Measurements from ENCODE around the gene PIK3R2.
"Not testable (repeated sequence)": the region's sequence is repeated elsewhere in the genome, so short reads cannot be mapped to it uniquely, and the experiment has no call there.

The PIK3R2 gene

DNA sequence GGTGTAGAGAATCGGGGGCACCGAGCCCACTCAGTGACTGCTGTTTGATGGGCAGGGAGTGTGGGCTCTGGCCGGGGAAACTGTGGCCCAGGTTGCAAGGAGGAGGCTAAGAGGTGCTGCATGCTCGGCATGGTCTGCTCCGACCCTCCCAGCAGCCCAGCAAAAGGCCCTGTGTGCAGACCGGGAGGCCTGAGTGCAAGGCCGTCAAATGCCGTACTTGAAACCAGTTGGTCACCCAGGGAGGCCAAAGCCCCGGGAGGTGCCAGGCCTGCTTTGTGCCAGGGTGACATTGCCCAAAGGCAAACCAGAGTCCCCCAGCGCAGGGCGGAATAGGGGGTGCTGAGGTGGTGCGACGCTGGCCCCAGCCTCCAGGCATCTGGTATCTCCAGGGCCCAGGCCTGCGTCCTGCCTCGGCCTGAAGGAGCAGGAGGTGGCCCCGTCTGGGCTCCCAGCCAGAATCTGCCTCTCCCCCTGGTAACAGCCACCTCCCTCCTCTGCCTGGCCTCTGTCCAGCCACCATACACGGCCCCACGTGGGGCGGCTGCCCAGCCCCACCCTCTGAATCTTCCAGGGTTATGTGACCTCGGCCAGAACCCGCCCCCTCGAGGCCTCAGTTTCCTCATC, 4.0 kb downstream of the PIK3R2 start:
- DNase-seq (ENCODE audit: extremely low read depth, insufficient read length) = no peak
- TF ChIP-seq, protein P1, sequence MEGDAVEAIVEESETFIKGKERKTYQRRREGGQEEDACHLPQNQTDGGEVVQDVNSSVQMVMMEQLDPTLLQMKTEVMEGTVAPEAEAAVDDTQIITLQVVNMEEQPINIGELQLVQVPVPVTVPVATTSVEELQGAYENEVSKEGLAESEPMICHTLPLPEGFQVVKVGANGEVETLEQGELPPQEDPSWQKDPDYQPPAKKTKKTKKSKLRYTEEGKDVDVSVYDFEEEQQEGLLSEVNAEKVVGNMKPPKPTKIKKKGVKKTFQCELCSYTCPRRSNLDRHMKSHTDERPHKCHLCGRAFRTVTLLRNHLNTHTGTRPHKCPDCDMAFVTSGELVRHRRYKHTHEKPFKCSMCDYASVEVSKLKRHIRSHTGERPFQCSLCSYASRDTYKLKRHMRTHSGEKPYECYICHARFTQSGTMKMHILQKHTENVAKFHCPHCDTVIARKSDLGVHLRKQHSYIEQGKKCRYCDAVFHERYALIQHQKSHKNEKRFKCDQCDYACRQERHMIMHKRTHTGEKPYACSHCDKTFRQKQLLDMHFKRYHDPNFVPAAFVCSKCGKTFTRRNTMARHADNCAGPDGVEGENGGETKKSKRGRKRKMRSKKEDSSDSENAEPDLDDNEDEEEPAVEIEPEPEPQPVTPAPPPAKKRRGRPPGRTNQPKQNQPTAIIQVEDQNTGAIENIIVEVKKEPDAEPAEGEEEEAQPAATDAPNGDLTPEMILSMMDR (IDR thresholded peaks at IDR 0.05; ENCODE audit: insufficient read depth, low read length, poor library complexity, severe bottlenecking) = no peak
- Histone ChIP-seq H3K4me3 (replicated peaks; ENCODE audit: low read depth, low read length) (no peak overlapping the region), H3K36me3 (ENCODE audit: control insufficient read depth, insufficient read depth, low read length) (peaks cover 4% of the 10 kb centered on the region), H3K27me3 (replicated peaks; ENCODE audit: control insufficient read depth, insufficient read depth, low read length) (no peaks in the 10 kb centered on the region)

DNA sequence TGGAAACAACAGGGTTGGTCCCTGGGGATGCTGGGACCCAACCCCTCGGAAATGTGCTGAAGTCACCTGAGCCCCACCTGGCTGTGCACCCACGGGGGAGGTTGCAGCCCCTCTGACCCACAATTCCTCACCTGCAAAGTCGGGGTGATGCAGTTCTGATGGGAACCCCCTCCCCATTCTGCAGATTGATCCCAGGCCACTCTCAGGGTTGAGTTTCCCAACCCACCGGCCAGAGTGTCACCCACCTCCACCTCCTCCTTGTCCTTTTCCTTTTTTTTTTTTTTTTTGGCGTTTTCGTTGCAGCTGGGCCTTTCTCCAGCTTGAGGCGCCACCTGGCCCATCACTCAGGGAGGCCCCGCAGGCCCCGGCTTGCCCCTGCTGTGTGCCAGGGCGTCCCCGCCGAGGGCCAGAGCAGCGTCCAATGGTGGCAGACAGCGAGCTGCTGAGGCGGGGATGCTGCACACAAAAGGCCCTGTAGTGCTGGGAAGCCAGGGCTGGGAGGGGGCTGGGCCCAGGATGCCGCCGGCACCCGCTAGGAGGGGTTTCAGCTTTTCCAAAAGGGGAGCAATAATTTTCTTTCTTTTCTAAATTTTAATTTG, 4.6 kb downstream of the PIK3R2 start:
- Histone ChIP-seq H3K27me3 (replicated peaks; ENCODE audit: control insufficient read depth, insufficient read depth, low read length) (no peaks in the 10 kb centered on the region), H3K4me3 (replicated peaks; ENCODE audit: low read depth, low read length) (no peak overlapping the region), H3K36me3 (ENCODE audit: control insufficient read depth, insufficient read depth, low read length) (peaks cover 8% of the 10 kb centered on the region)
- TF ChIP-seq, protein P1 (IDR thresholded peaks at IDR 0.05; ENCODE audit: insufficient read depth, low read length, poor library complexity, severe bottlenecking) = no peak
- DNase-seq (ENCODE audit: extremely low read depth, insufficient read length) = no peak

DNA sequence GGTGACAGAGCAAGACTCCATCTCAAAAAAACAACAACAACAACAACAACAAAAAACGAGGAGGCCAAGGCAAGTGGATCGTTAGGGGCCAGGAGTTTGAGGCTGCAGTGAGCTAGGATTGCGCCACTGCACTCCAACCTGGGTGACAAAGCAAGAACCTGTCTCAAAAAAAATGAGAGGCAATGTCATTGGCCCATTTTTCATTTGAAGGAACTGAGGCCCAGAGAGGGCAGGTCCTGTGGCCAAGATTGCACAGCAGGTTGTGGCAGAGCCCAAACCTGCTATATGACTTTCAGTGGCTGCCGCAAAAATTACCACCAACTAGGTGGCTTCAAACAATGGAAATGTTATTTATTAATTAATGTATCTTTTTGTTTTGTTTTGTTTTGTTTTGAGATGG, 5.5 kb downstream of the PIK3R2 start:
- peaks cover 12% of the 10 kb centered on the region for H3K36me3 ChIP-seq (ENCODE audit: control insufficient read depth, insufficient read depth, low read length)
- no peak for DNase-seq (ENCODE audit: extremely low read depth, insufficient read length)
- H3K4me3 ChIP-seq (replicated peaks; ENCODE audit: low read depth, low read length) = no peak overlapping the region
- no peaks in the 10 kb centered on the region for H3K27me3 ChIP-seq (replicated peaks; ENCODE audit: control insufficient read depth, insufficient read depth, low read length)
- TF ChIP-seq, protein P1 (IDR thresholded peaks at IDR 0.05; ENCODE audit: insufficient read depth, low read length, poor library complexity, severe bottlenecking) = no peak

DNA sequence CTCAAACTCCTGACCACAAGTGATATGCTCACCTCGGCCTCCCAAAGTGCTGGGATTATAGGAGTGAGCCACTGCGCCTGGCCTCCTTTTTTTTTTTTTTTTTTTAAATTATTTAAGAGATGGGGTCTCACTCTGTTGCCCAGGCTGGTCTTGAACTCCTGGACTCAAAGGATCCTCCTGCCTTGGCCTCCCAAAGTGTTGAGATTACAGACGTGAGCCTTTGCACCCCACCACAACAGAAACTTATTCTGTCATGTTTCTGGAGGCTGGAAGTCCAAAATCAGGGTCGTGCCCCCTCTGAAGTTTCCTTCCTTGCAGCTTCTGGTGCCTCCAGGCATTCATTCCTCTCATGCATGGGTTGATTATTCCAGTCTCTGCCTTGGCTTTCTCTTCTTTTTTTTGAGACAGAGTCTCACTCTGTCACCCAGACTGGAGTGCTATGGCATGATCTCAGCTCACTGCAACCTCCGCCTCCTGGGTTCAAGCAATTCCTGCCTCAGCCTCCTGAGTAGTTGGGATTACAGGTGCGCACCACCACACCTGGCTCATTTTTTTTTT, 6.2 kb downstream of the PIK3R2 start:
- DNase-seq (ENCODE audit: extremely low read depth, insufficient read length); H3K27me3 ChIP-seq (replicated peaks; ENCODE audit: control insufficient read depth, insufficient read depth, low read length); H3K4me3 ChIP-seq (replicated peaks; ENCODE audit: low read depth, low read length): not testable (repeated sequence)
- peaks cover 12% of the 10 kb centered on the region for H3K36me3 ChIP-seq (ENCODE audit: control insufficient read depth, insufficient read depth, low read length)

DNA sequence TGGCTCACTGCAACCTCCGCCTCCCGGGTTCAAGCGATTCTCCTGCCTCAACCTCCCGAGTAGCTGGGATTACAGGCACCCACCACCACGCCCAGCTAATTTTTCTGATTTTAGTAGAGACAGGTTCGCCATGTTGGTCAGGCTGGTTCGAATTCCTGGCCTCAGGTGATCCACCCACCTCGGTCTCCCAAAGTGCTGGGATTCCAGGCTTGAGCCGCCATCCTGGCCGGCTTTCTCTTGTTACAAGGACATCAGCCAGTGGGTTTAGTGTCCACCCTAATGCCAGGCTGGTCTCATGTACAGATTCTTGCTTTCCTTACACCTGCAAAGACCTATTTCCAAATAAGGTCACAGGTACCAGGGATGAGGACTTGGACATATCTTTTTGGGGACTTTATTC, 6.8 kb downstream of the PIK3R2 start:
- peaks cover 12% of the 10 kb centered on the region for H3K36me3 ChIP-seq (ENCODE audit: control insufficient read depth, insufficient read depth, low read length)
- TF ChIP-seq, protein P1 (IDR thresholded peaks at IDR 0.05; ENCODE audit: insufficient read depth, low read length, poor library complexity, severe bottlenecking) = no peak
- DNase-seq (ENCODE audit: extremely low read depth, insufficient read length) = no peak
- H3K27me3 ChIP-seq (replicated peaks; ENCODE audit: control insufficient read depth, insufficient read depth, low read length) = no peaks in the 10 kb centered on the region
- H3K4me3 ChIP-seq (replicated peaks; ENCODE audit: low read depth, low read length) = no peak overlapping the region

DNA sequence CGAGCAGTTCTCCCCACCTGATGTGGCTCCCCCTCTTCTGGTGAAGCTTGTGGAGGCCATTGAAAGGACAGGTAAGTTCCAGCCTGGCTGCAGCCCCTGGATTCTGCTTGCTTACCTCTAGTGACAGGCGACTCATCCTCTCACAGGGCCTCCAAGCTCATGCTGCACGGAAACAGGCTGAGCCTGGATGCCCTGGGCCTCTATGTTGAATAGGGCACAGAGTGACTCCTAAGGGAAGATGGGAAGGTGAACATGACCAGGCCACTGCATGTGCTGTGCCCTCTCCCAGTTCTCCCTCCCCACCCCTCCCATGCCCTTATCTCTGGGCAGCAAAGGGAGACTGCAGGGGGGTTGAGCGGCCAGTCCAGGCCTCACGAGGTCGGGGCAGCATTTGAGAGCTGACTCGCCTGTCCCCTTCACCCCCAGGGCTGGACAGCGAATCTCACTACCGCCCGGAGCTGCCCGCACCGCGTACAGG, 7.6 kb downstream of the PIK3R2 start:
- Histone ChIP-seq H3K36me3 (ENCODE audit: control insufficient read depth, insufficient read depth, low read length) (peaks cover 14% of the 10 kb centered on the region), H3K4me3 (replicated peaks; ENCODE audit: low read depth, low read length) (peak overlapping the region; percentile 53), H3K27me3 (replicated peaks; ENCODE audit: control insufficient read depth, insufficient read depth, low read length) (no peaks in the 10 kb centered on the region)
- TF ChIP-seq, protein P1 (IDR thresholded peaks at IDR 0.05; ENCODE audit: insufficient read depth, low read length, poor library complexity, severe bottlenecking) = no peak
- DNase-seq (ENCODE audit: extremely low read depth, insufficient read length) = no peak

Measured in GM06990 (cell line).